ENCODE measurements around the gene SLC26A9.

The SLC26A9 gene

GRCh38 chr1:205959789-205960188 lies 16.5 kb upstream of the SLC26A9 start:
- H3K4me3 ChIP-seq (replicated peaks; ENCODE audit: low read depth, low read length), result no peak overlapping the region
- no peak for DNase-seq (ENCODE audit: low read depth)
- TF ChIP-seq CTCF (IDR thresholded peaks at IDR 0.05; ENCODE audit: low read length, missing control alignments), result no peak

DNA sequence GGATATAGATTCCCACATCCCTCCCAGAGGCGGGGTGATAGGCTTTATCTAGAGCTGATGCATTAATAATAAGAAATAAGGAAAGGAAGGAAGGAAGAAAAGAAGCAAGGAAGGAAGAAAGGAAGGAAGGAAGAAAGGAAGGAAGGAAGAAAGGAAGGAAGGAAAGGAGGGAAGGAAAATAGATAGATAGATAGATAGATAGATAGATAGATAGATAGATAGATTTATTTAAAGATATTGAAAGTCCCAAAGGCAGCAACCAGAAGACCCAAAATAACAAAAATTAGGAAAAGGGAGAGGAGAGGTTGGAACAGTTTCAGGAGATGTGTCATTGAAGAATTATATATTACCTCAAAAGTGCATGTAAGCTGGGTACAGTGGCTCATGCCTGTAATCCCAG lies 12.2 kb upstream of the SLC26A9 start:
- no peak for TF ChIP-seq CTCF (IDR thresholded peaks at IDR 0.05; ENCODE audit: low read length, missing control alignments)
- H3K4me3 ChIP-seq (replicated peaks; ENCODE audit: low read depth, low read length), result no peak overlapping the region
- DNase-seq (ENCODE audit: low read depth), result no peak

DNA sequence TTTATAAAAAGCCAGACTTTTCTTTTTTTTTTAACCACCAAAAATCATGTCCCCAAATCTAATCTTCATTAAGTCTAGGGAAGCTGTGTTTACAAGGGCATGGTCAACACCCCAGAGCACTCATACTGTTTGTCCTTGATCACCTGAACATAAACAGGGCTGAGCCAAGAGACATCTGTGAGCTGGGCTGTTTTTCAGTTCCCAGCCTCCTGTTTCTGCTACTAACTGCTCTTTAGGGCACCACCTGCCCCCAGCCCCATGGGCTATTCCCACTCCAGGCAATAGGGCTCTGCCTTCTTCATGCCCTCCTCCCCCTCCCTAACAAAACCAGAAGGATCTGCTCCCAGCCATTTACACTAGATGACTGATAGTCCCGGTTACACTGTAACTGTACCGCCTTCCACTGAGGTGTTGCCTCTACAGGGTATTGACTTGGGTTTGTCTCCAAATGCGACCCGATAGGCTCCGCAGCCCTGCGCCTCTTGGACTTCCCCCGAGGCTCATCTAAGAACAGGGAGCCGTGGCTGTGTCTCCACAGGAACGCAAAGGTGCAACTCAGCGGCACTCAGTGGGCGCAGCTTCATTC lies 11.7 kb upstream of the SLC26A9 start:
- DNase-seq (ENCODE audit: low read depth), result no peak
- TF ChIP-seq CTCF (IDR thresholded peaks at IDR 0.05; ENCODE audit: low read length, missing control alignments), result no peak
- no peak overlapping the region for H3K4me3 ChIP-seq (replicated peaks; ENCODE audit: low read depth, low read length)

DNA sequence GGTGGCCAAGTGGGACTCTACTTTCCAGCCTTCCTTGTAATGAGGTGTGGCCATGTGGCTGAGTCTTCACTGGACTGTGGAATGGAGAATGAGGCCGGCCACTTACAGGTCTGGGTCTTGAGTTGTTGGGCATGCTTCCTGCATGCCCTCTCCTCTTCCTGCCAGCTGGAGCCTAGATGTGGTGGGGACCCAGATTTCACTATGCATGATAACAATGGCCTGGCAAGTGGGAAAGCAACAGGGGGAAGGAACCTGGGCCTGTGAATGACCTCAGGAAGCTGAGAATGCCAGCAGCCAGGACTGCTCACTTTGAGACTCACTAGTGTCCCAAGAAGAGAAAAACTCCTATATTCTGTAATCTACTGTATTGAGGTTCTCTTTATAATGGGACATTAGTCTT lies 8.5 kb upstream of the SLC26A9 start:
- no peak overlapping the region for H3K4me3 ChIP-seq (replicated peaks; ENCODE audit: low read depth, low read length)
- DNase-seq (ENCODE audit: low read depth), result no peak
- no peak for TF ChIP-seq CTCF (IDR thresholded peaks at IDR 0.05; ENCODE audit: low read length, missing control alignments)

DNA sequence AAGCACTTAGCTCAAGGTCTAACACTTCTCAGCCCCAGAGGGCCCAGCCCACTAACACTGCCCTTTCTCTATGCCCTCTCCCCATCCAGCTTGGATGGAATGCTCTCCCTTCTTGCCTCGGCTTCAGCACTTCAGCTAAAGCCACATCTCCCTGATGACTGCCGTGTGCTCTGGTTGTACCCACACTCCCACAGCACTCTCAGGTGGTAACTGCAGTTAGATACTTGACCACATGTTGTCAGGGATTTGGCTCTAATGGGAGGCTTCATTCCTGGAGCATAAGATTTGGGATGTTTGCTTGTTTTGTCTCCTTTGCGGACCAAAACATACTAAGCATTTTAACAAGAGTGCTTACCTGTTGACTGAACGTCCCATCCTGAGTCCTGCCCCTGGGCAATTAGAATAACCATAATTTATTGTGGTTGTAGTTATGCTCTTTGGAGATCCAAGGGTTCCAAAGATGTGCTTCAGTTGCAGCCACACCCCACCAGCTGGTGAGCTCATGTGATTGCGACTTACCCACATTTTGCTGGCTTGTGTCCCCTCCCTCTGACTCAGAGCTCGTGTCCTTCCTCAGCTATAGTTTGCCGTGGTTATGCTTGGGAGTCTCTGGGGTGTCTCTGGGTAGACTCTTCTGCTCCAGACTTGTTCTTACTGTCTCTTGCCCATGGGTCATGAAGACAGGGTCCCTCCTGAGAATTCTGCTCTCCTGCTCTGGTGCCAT lies 7.7 kb upstream of the SLC26A9 start:
- DNase-seq (ENCODE audit: low read depth), result peak; percentile 29
- H3K4me3 ChIP-seq (replicated peaks; ENCODE audit: low read depth, low read length), result no peak overlapping the region
- no peak for TF ChIP-seq CTCF (IDR thresholded peaks at IDR 0.05; ENCODE audit: low read length, missing control alignments)

DNA sequence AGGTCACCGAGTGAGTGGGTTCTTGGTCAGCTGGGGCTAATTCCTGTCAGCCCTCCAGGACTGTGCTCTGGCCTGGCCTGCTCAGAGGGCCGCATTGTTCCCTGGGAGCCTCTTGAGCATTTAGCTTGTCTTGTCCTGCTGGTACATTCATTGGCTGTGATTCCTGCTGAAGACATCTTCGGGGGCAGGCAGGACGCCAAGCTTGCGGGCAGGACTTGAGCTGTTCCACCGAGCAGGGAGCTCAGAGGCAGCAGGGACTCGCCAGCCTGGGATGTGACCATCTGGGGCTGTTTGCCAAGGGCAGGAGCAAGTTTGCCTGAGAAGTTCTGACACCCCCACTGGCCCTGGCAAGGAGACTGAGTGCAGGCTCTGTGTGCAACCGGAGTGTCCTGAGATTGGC lies 7.0 kb upstream of the SLC26A9 start:
- no peak for TF ChIP-seq CTCF (IDR thresholded peaks at IDR 0.05; ENCODE audit: low read length, missing control alignments)
- peak; percentile 35 for DNase-seq (ENCODE audit: low read depth)

GRCh38 chr1:205949753-205950152 lies 6.5 kb upstream of the SLC26A9 start:
- no peak overlapping the region for H3K4me3 ChIP-seq (replicated peaks; ENCODE audit: low read depth, low read length)
- TF ChIP-seq CTCF (IDR thresholded peaks at IDR 0.05; ENCODE audit: low read length, missing control alignments), result no peak
- DNase-seq (ENCODE audit: low read depth), result no peak

More for the DNA sequence above, 7.0 kb upstream of the SLC26A9 start:
- no peak overlapping the region for H3K4me3 ChIP-seq (replicated peaks; ENCODE audit: low read depth, low read length)
